CD4-positive, alpha-beta T cell treated with Interferon gamma for 1 hour (primary cell): ENCODE data around the gene NFATC2.
A peak's percentile ranks its signal among the peaks of the same experiment; 100 is the strongest.

Source experiments
- DNase-seq: peaks from one replicate; pipeline ENCODE4 v3.0.0-alpha.2; 2020

The NFATC2 gene

DNA sequence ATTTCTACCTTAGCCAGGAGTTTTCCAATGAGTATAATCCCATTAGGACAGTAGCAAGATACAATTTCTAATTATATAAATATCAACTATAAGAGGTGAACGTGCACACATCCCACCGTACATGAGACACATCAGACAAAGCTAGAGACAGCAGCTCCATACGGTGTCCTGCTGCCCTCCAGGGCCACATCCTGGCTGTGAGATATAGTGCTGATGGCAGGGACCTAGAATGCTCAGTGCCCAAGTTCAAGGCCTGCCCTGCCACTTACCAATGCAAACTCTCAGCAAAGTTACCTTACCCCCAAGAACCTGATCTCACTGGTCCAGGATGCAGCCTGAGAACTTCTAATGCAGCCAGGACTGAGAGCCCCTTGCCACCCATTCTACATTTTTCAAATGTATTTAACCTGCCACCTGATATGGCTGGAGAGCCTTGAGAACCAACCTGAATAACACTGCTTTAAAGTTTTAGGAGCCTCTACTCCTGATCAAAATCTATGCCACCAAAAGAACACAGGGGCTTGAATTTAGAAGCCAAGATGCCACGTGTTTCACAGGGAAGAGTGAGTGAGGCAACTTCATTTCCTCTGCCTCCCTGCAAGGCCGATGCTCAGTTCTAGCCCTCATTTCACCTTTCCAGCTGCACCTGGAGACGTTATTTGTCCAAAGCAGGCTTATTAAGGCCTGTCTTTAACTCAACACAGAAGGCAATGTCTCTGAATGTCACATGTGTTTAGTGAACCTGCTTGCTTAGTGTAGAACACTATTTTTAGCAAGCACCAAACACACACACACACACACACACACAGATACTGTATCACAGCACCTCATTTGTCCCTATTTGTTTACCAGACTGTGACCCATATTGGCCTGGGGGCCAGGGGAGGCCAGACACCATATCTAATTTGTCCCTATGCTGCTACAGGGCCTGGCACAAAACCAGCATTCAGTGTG is 6.1 kb downstream of the NFATC2 start:
- DNase-seq, result no peak

GRCh38 chr20:51535674-51536073 is 6.8 kb downstream of the NFATC2 start:
- DNase-seq, result no peak

GRCh38 chr20:51535075-51535386 is 7.5 kb downstream of the NFATC2 start:
- no peak for DNase-seq

DNA sequence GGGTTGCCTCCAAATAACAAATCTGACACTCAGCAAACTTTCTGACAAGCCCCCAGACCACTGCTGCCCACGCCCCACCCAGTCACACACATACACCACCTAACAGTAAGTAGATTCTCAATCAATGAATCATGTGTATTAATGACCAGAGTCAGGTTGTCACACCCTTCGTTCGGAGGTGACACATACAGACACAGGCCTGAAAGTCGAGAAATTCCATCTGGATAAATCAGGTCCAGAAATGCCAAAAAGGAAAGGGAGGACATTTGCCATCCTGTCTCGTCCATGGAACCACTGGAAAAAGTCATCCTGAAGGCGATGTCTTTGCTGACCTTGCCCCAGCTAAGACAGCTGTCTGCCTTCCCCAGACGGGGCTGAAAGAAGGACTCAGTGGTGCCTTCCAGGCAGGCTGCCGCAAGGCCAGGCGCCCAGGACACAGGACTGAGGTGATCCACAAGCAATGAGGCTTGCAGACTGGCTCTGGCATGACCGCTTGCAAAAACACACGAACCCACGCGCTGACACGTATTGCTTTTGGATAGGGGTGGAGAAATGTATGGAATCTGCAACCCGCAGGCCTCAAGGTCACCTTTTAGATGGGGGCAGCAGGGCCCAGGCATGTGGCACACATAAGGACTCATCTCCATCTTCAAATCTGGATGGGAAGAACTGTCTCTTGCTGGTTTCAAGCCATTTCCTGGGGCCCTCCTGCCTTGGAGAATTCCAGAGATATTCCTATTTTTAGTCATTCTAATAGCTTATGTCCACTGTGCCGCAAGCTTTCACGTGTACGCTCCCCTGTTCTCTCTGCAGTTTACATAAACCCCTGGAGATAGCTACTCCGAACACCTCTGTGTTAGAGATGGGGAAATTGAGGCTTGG is 9.0 kb downstream of the NFATC2 start:
- no peak for DNase-seq

DNA sequence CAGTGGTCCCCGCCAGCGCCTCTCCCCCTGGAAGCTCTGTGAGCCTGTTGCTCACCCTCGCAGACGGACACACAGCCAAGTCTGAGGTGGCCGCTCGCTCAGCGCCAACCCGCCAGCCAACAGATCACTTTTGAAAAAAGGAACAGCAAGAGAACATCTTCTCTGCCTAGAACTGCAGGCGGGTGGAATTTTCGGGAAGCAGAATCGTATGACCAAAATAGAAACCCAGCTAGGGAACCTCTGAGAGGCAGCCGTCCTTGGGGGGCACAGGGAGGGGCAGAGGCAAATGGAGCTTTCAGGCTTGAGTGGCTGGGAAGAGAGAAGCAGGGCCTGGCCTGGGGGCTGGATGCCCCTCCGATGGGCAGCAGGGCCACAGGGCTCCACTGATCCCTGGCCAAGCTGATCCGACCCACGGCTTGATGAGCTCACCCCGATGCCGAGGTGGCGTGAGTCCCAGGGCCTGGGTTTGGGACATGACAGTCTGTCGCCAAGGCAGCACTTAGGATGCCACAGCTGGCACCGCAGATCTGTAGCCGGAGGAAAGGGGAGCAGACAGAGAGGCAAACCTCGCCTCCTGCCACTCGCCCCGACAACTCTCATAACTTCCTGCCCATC is 9.8 kb downstream of the NFATC2 start:
- peak; percentile 48 for DNase-seq

- DNase-seq, result no peak
These were observed 10.6 kb downstream of the NFATC2 start for GRCh38 chr20:51531712-51532456.

DNA sequence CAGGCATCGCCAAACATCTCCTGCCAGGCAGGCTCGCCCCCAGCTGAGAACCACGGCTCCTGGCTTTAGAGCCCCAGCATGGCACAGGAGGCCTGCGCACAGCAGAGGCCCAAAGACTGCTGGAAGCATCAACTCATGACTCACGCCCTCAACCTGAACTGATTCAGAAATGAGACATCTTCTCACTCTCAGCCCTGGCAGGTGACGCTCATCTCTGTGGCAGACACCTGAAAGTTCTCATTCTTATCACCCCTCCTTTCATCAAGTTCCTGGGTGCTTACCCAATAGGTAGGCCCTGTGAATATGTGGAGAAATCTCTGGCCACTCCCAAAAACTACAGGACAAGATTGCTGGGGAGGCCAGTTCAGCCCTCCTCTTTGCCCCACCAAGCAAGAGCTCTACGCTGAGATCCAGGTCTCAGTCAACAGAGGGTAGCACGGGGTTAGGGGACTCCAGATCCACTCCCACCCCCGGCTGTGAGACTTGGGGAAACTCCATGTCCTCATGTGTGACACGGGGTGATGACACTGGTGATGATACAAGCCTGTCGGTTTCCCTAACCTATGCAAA is 11.3 kb downstream of the NFATC2 start:
- peak; percentile 64 for DNase-seq

- DNase-seq, result peak; percentile 41
These were observed 12.8 kb downstream of the NFATC2 start for GRCh38 chr20:51529758-51530157.

- DNase-seq, result no peak
These were observed 13.3 kb downstream of the NFATC2 start for GRCh38 chr20:51529081-51529681.

GRCh38 chr20:51528263-51529027 is 14.1 kb downstream of the NFATC2 start:
- DNase-seq, result no peak

DNA sequence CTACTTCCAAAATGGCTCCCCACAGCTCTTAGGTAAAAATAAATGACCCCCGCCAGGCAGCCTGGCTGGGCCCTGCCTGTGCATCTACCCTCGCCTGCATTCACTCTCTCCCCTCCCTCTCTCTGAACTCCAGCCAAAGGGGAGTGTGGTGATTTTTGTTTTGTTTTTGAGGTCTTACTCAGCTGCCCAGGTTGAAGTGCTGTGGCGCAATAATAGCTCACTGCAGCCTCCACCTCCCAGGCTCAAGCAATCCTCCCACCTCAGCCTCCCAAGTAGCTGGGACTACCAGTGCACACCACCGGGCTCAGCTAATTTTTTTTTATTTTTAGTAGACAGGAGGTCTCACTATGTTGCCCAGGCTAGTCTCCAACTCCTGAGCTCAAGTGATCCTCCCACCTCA is 15.8 kb downstream of the NFATC2 start:
- DNase-seq, result no peak

- no peak for DNase-seq
These were observed 16.4 kb downstream of the NFATC2 start for GRCh38 chr20:51526106-51526470.

- DNase-seq, result peak; percentile 67
These were observed 17.0 kb downstream of the NFATC2 start for GRCh38 chr20:51525241-51526105.

GRCh38 chr20:51523276-51524013 is 19.1 kb downstream of the NFATC2 start:
- no peak for DNase-seq

DNA sequence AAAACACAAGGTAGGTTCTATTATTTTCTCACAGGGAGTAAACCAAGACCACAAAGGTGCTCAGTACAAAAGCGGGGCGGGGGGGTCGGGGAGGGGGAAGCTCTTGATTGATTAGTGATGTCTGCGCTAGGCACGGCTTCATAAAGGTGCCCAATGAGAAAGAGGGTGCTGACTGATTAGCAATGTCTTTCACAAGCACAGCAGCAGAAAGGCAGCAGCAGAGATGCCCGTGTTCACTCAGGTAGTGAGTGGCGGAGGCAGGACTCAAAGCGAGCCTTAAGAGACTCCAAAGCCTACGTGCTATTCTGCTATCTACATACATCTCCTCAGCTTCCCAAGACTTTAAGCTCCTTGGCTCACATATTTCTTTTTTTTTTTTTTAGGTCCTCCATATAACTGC is 20.3 kb downstream of the NFATC2 start:
- no peak for DNase-seq

DNA sequence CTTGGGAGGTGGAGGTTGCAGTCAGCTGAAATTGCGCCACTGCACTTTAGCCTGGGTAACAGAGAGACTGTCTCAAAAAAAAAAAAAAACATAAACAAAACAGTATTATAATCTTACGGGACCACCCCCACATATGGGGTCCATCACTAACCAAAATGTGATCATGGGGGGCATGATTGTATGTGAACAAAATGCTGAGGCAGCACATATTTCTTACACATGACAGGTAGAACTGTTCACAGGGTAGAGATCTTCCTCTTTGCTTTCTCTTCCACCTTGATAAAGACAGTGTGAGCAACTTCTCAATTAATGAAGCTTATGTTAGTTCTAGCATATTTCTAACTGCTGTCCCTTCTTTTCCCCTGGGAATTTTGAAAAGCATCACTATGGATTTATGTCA is 24.7 kb downstream of the NFATC2 start:
- DNase-seq, result no peak

GRCh38 chr20:51516855-51517254 is 25.7 kb downstream of the NFATC2 start:
- DNase-seq, result no peak

- DNase-seq, result no peak
These were observed 27.7 kb downstream of the NFATC2 start for GRCh38 chr20:51514836-51515235.

- no peak for DNase-seq
These were observed 28.3 kb downstream of the NFATC2 start for GRCh38 chr20:51514249-51514648.
